ENCODE measurements around the gene SMARCAL1. TPM values are rescaled to one million over a fixed set of nuclear protein-coding genes. Genes with fewer than 3 reads are reported as not detected.
A peak's percentile ranks its signal among the peaks of the same experiment; 100 is the strongest.

Gene SMARCAL1
- total RNA-seq, 4 donors from 2014 or later = 6.3 to 15.8 (median 11.6) TPM

DNA sequence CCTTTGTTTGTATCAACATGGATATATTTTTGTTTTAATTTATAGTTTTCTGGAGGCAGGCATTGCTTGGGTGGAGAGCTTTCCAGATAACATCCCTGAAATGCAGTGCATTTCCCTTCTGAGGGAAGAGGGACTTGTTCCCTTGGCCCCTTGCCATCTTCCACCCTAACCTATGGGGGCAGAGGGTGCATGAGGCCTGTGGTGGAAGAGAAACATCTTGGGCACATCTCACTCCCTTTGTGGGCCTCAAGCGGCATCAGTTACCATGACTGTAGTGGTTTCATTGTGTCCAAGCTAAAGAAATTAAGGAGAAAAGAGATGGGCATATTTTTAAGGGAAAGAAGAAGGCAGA lies 81.0 kb downstream of the SMARCAL1 start:
- no peak overlapping the region for H3K4me3 ChIP-seq
- TF ChIP-seq, protein P1, sequence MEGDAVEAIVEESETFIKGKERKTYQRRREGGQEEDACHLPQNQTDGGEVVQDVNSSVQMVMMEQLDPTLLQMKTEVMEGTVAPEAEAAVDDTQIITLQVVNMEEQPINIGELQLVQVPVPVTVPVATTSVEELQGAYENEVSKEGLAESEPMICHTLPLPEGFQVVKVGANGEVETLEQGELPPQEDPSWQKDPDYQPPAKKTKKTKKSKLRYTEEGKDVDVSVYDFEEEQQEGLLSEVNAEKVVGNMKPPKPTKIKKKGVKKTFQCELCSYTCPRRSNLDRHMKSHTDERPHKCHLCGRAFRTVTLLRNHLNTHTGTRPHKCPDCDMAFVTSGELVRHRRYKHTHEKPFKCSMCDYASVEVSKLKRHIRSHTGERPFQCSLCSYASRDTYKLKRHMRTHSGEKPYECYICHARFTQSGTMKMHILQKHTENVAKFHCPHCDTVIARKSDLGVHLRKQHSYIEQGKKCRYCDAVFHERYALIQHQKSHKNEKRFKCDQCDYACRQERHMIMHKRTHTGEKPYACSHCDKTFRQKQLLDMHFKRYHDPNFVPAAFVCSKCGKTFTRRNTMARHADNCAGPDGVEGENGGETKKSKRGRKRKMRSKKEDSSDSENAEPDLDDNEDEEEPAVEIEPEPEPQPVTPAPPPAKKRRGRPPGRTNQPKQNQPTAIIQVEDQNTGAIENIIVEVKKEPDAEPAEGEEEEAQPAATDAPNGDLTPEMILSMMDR (IDR thresholded peaks at IDR 0.05) = no peak
- TF ChIP-seq POLR2AphosphoS5 (IDR thresholded peaks at IDR 0.05) (no peak), EP300 (IDR thresholded peaks at IDR 0.05) (no peak), POLR2A (IDR thresholded peaks at IDR 0.05; ENCODE audit: low read depth) (no peak)
- no peaks in the 10 kb centered on the region for H3K9me3 ChIP-seq
- H3K27ac ChIP-seq (replicated peaks in 1 of 4) = no peak overlapping the region
- H3K4me1 ChIP-seq = peaks cover 0 to 11% (median 9%) of the 10 kb centered on the region in 4 donors
- no peaks in the 10 kb centered on the region for H3K27me3 ChIP-seq
- no peaks in the 10 kb centered on the region for H3K36me3 ChIP-seq
- WGBS = 91% methylated on average over 1 of the region's 1 CpG
- intact Hi-C loops (cut with DNase I) = no loop called here
- DNase-seq (ENCODE audit: extremely low spot score) = no peak

DNA sequence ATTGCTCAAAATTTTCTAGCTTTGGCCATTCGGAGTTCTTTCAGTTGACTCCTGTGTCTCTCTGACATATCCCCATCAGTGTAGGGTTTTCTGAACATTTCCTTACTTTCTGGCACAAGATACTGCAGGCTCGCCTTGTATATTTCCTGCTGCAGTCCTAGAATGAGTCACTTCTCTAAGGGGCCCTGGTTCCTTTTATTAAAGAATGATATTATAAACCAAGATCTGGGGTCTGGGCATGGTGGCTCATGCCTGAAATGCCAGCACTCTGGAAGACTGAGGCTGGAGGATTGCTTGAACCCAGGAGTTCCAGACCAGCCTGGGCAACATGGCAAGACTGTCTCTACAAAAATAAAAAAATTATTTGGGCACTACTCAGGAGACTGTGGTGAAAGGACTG lies 83.4 kb downstream of the SMARCAL1 start:
- DNase-seq (ENCODE audit: extremely low spot score) = no peak
- intact Hi-C loops (cut with DNase I) = no loop called here
- TF ChIP-seq, protein P1 (IDR thresholded peaks at IDR 0.05) = no peak
- TF ChIP-seq POLR2A (IDR thresholded peaks at IDR 0.05; ENCODE audit: low read depth) = no peak
- TF ChIP-seq EP300 (IDR thresholded peaks at IDR 0.05) = no peak
- no peak for TF ChIP-seq POLR2AphosphoS5 (IDR thresholded peaks at IDR 0.05)
- peaks cover 13 to 25% (median 24%) of the 10 kb centered on the region in 4 donors for H3K4me1 ChIP-seq
- no peaks in the 10 kb centered on the region for H3K27me3 ChIP-seq
- H3K9me3 ChIP-seq = no peaks in the 10 kb centered on the region
- no peak overlapping the region for H3K4me3 ChIP-seq
- peaks cover 6 to 13% (median 11%) of the 10 kb centered on the region in 4 donors for H3K36me3 ChIP-seq
- H3K27ac ChIP-seq (replicated peaks in 1 of 4) = no peak overlapping the region
- WGBS = 63% methylated on average over 2 of the region's 2 CpGs

DNA sequence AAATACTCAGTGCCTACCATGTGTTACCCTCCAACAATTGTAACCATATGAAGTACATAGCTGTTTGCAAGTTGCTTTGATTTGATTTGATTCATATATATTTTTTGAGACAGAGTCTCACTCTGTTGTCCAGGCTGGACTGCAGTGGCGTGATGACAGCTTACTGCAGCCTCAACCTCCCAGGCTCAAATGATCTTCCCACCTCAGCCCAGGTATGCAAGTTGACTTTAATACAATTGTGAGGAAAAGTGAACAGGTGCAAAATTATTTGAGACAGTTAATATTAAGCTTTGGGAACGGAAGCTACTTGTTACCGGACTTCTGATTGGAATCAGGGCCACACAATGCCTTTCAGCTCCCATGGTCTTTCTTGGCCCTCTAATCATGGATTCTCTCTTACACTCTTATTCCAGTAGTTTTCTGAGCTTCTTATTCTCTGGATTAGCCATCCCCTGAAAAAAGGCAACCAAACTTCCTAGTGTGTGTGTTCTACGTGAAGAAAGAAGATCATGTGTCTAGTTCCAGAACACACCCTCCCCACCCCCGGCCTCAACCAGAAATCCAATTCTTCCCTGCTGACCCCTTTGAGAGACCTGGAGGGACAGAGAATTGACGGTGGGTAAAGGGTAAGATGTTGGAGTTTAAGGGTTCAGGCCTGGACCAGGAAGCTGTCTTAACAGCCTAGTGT lies 85.2 kb downstream of the SMARCAL1 start:
- Histone ChIP-seq H3K27me3 (no peaks in the 10 kb centered on the region), H3K36me3 (peaks cover 24 to 31% (median 30%) of the 10 kb centered on the region in 4 donors), H3K4me1 (peaks cover 19 to 43% (median 39%) of the 10 kb centered on the region in 4 donors), H3K9me3 (no peaks in the 10 kb centered on the region), H3K4me3 (peak overlapping the region; percentile 70 to 79 (median 71)), H3K27ac (replicated peaks in 1 of 4) (peak overlapping the region; percentile 80 to 85 (median 82))
- TF ChIP-seq POLR2AphosphoS5 (IDR thresholded peaks at IDR 0.05) (no peak), EP300 (IDR thresholded peaks at IDR 0.05) (no peak), POLR2A (IDR thresholded peaks at IDR 0.05; ENCODE audit: low read depth) (no peak)
- TF ChIP-seq, protein P1 (IDR thresholded peaks at IDR 0.05) = no peak
- WGBS = 80% methylated on average over 6 of the region's 6 CpGs
- DNase-seq (ENCODE audit: extremely low spot score) = no peak
- intact Hi-C loops (cut with DNase I) = no loop called here

DNA sequence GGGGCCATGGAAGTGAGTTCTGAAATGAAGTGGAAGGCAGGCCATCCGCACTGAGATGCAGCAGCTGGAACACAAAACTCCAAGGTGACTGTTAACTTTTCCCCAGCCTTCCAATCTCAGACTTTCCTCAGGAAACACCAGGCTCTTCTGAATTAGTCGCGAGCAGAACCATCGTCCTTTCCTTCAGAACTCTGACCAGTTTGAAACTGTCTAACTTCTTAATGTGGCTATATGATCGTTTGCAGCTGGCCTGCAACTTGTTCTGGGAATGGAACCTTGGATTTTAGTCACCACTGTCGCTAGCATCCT lies 85.7 kb downstream of the SMARCAL1 start:
- 11% methylated on average over 6 of the region's 6 CpGs for WGBS
- Histone ChIP-seq H3K27ac (replicated peaks in 1 of 4) (peak overlapping the region; percentile 80 to 85 (median 82)), H3K9me3 (no peaks in the 10 kb centered on the region), H3K4me1 (peaks cover 19 to 48% (median 41%) of the 10 kb centered on the region in 4 donors), H3K27me3 (no peaks in the 10 kb centered on the region), H3K4me3 (peak overlapping the region; percentile 70 to 79 (median 71)), H3K36me3 (peaks cover 29 to 36% (median 35%) of the 10 kb centered on the region in 4 donors)
- intact Hi-C loops (cut with DNase I) = no loop called here
- no peak for DNase-seq (ENCODE audit: extremely low spot score)
- TF ChIP-seq, protein P1 (IDR thresholded peaks at IDR 0.05) = no peak
- no peak for TF ChIP-seq EP300 (IDR thresholded peaks at IDR 0.05)
- no peak for TF ChIP-seq POLR2AphosphoS5 (IDR thresholded peaks at IDR 0.05)

All from esophagus muscularis mucosa (tissue), 4 donors.